CD4-positive, alpha-beta T cell (primary cell): ENCODE measurements around the gene GALNTL6. TPM values are rescaled to one million over a fixed set of nuclear protein-coding genes. Genes with fewer than 3 reads are reported as not detected.

Experiments
- ATAC-seq: fragments of 200-7000 bp; cut with Tn5 transposase; one replicate; pipeline ENCODE4 v1.10.0; 2022; ENCODE audit warnings: mild to moderate bottlenecking; ENCODE audit not compliant: poor library complexity
- CTCF ChIA-PET: fragments of 350-600 bp; sonication (Branson Sonifier 250); formaldehyde crosslinking; loops from one replicate; lab custom pipeline; 2021; ENCODE audit warnings: antibody characterized with exemption, inconsistent platforms; lab: Charles Lee
- POLR2A ChIA-PET: fragments of 350-600 bp; sonication (Branson Sonifier 250); formaldehyde crosslinking; loops from one replicate; lab custom pipeline; 2021; ENCODE audit warnings: antibody characterized with exemption, inconsistent platforms; lab: Charles Lee
- DNase-seq, 14 experiments: peaks; one replicate each; pipeline ENCODE4 v3.0.0-alpha.2; 2013 to 2020; ENCODE audit warnings: mixed read lengths in 2 of 14
- H3K27ac ChIP-seq, 2 donors: one replicate each; pipeline versions ENCODE4 v1.5.1 to v1.7.0; 2013; ENCODE audit warnings: low read length in 2 of 2, low read depth in 1 of 2, mild to moderate bottlenecking in 1 of 2
- H3K27me3 ChIP-seq, 2 experiments: 1 replicate in 1 of 2; 2 replicates in 1 of 2; pipeline versions ENCODE4 v1.6.1 to v1.7.0; 2013; ENCODE audit warnings: low read length in 2 of 2, control low read depth in 1 of 2, mild to moderate bottlenecking in 1 of 2, moderate library complexity in 1 of 2; ENCODE audit not compliant: insufficient read depth in 2 of 2, control insufficient read depth in 1 of 2
- H3K36me3 ChIP-seq: one replicate; pipeline ENCODE4 v1.6.1; 2013; ENCODE audit warnings: low read length, control low read depth; ENCODE audit not compliant: insufficient read depth
- H3K4me1 ChIP-seq: one replicate; pipeline ENCODE4 v1.6.1; 2013; ENCODE audit warnings: low read length, control low read depth; ENCODE audit not compliant: insufficient read depth
- H3K4me3 ChIP-seq: one replicate; pipeline ENCODE4 v1.5.1; 2013; ENCODE audit warnings: mild to moderate bottlenecking, low read length, moderate library complexity
- H3K9me3 ChIP-seq, 2 experiments: 1 replicate in 1 of 2; 2 replicates in 1 of 2; pipeline versions ENCODE4 v1.6.1 to v1.7.0; 2013; ENCODE audit warnings: low read length in 2 of 2, mild to moderate bottlenecking in 2 of 2, control low read depth in 1 of 2, moderate library complexity in 1 of 2; ENCODE audit not compliant: control insufficient read depth in 1 of 2, insufficient read depth in 1 of 2
- H3K27ac Mint-ChIP-seq: one replicate; pipeline ENCODE4 v1.8.0; 2020; ENCODE audit warnings: mixed read lengths
- H3K27me3 Mint-ChIP-seq: one replicate; pipeline ENCODE4 v1.8.0; 2021; ENCODE audit warnings: mixed read lengths
- H3K36me3 Mint-ChIP-seq: one replicate; pipeline ENCODE4 v1.8.0; 2021; ENCODE audit warnings: low read depth, mixed read lengths
- H3K4me1 Mint-ChIP-seq: one replicate; pipeline ENCODE4 v1.8.0; 2021; ENCODE audit warnings: low read depth, mixed read lengths
- H3K4me3 Mint-ChIP-seq: one replicate; pipeline ENCODE4 v1.8.0; 2020; ENCODE audit warnings: mild to moderate bottlenecking, mixed read lengths
- H3K9me3 Mint-ChIP-seq: one replicate; pipeline ENCODE4 v1.8.0; 2020; ENCODE audit warnings: mixed read lengths
- CTCF ChIP-seq: fragments of 200-600 bp; IDR thresholded peaks from one replicate; pipeline ENCODE4 v1.8.0; 2022; ENCODE audit warnings: antibody characterized with exemption, mild to moderate bottlenecking
- intact Hi-C, 2 experiments: fragments of 100-400 bp; cut with DNase I in 1 of 2; cut with micrococcal nuclease in 1 of 2; formaldehyde crosslinking; loops; one replicate each; pipeline versions ENCODE4 v1.15.1 to v1.9.0; 2023 to 2025; cut with DNase I, micrococcal nuclease
- total RNA-seq, 174 experiments: library from RNA in 2 of 174; stranded (reverse) in 2 of 174; gene quantifications; one replicate each; pipeline ENCODE4 v1.2.3 and lab custom pipeline; 2021 to 2026

GALNTL6 gene
- total RNA-seq, 2 experiments from 2014 or later: not detected

DNA sequence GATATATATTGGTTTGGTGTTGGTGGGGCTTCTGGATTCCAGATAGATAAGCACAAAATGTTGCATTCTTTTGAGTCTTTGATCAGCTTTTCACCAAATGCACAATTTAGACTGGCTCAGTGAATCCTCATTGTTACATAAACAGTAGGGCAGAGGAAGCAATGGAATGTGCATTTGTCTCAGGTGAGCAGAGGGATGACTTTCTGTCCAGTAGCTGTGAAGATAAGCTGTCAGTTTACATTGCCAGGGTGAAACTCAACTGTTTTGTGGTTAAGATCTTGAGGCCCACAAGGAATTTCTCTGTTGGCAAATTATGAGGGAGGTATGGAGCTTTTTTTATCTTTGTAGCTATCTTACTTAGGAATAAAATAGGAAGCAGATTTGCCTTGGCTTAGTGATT is 168.0 kb downstream of the GALNTL6 start:
- intact Hi-C loops: no loop called here
- H3K4me3 ChIP-seq: no peak overlapping the region
- H3K4me1 ChIP-seq: no peaks in the 10 kb centered on the region
- H3K36me3 Mint-ChIP-seq: no peaks in the 10 kb centered on the region
- H3K4me1 Mint-ChIP-seq: no peaks in the 10 kb centered on the region
- H3K9me3 Mint-ChIP-seq: peaks cover 5% of the 10 kb centered on the region
- ChIA-PET POLR2A (no interaction called here), CTCF (no interaction called here)
- ATAC-seq (no peak), DNase-seq (no peak)
- no peak overlapping the region for H3K4me3 Mint-ChIP-seq
- H3K27ac Mint-ChIP-seq: no peak overlapping the region
- H3K27me3 Mint-ChIP-seq: no peaks in the 10 kb centered on the region
- H3K36me3 ChIP-seq: no peaks in the 10 kb centered on the region
- H3K9me3 ChIP-seq: peaks cover 0 to 4% of the 10 kb centered on the region in 2 experiments
- H3K27ac ChIP-seq: no peak overlapping the region
- TF ChIP-seq CTCF: no peak
- no peaks in the 10 kb centered on the region for H3K27me3 ChIP-seq

GRCh38 chr4:171983935-171984805 is 171.0 kb downstream of the GALNTL6 start:
- no peak for DNase-seq
- Histone ChIP-seq H3K4me1 (no peaks in the 10 kb centered on the region), H3K36me3 (no peaks in the 10 kb centered on the region), H3K9me3 (peaks cover 0 to 4% of the 10 kb centered on the region in 2 experiments), H3K27ac (no peak overlapping the region), H3K27me3 (no peaks in the 10 kb centered on the region), H3K4me3 (no peak overlapping the region)
- Mint-ChIP-seq H3K27ac (no peak overlapping the region), H3K27me3 (no peaks in the 10 kb centered on the region), H3K4me3 (no peak overlapping the region), H3K4me1 (no peaks in the 10 kb centered on the region), H3K9me3 (peaks cover 3% of the 10 kb centered on the region), H3K36me3 (no peaks in the 10 kb centered on the region)
- ATAC-seq: no peak
- intact Hi-C loops: no loop called here
- POLR2A ChIA-PET: no interaction called here
- TF ChIP-seq CTCF: no peak
- CTCF ChIA-PET: no interaction called here

GRCh38 chr4:171985129-171985528 is 171.9 kb downstream of the GALNTL6 start:
- no peak for TF ChIP-seq CTCF
- CTCF ChIA-PET: no interaction called here

More at GRCh38 chr4:171985129-171985528, 171.9 kb downstream of the GALNTL6 start:
- intact Hi-C loops: no loop called here
- no peaks in the 10 kb centered on the region for H3K27me3 ChIP-seq
- no peak overlapping the region for H3K27ac ChIP-seq
- Mint-ChIP-seq H3K36me3 (no peaks in the 10 kb centered on the region), H3K4me3 (no peak overlapping the region), H3K27me3 (no peaks in the 10 kb centered on the region), H3K9me3 (peaks cover 5% of the 10 kb centered on the region), H3K27ac (no peak overlapping the region), H3K4me1 (no peaks in the 10 kb centered on the region)
- H3K36me3 ChIP-seq: no peaks in the 10 kb centered on the region
- no peak overlapping the region for H3K4me3 ChIP-seq
- ATAC-seq (no peak), DNase-seq (no peak)
- no peaks in the 10 kb centered on the region for H3K4me1 ChIP-seq
- H3K9me3 ChIP-seq: peaks cover 0 to 4% of the 10 kb centered on the region in 2 experiments
- POLR2A ChIA-PET: no interaction called here
